ENCODE data around the gene TRIM52. TPM values are rescaled to one million over a fixed set of nuclear protein-coding genes. Genes with fewer than 3 reads are reported as not detected.

TRIM52 gene
- total and polyA plus RNA-seq, 10 of the 15 experiments (the other 5 are each of a cell fraction or from before 2014, with no cell fraction given), result 1.4 to 24.3 (median 8.1) TPM

- TF ChIP-seq USF2 (IDR thresholded peaks at IDR 0.05; ENCODE audit: borderline replicate concordance, low read depth, low read length) (no peak), IRF3 (IDR thresholded peaks at IDR 0.05) (no peak), BMI1 (IDR thresholded peaks at IDR 0.05; ENCODE audit: borderline replicate concordance) (no peak), CBX5 (IDR thresholded peaks at IDR 0.05; ENCODE audit: low read depth) (no peak), ZBTB40 (IDR thresholded peaks at IDR 0.05; ENCODE audit: borderline replicate concordance) (no peak), ATF3 (IDR thresholded peaks at IDR 0.05; ENCODE audit: borderline replicate concordance, extremely low read depth, low read depth, low read length) (no peak), GABPA (IDR thresholded peaks at IDR 0.05; ENCODE audit: low read depth) (no peak), TARDBP (IDR thresholded peaks at IDR 0.05; ENCODE audit: borderline replicate concordance) (no peak), MYC (IDR thresholded peaks at IDR 0.05; ENCODE audit: insufficient read depth, insufficient read length, insufficient replicate concordance, low read length, severe bottlenecking) (no peak), YY1 (IDR thresholded peaks at IDR 0.05; ENCODE audit: low read depth, low read length) (no peak), SKIL (IDR thresholded peaks at IDR 0.05; ENCODE audit: low read depth, poor library complexity, severe bottlenecking) (no peak), SRF (IDR thresholded peaks at IDR 0.05; ENCODE audit: low read depth in 2 of 2, low read length in 2 of 2) (no peak; a peak in 1 of 4 replicates), HCFC1 (IDR thresholded peaks at IDR 0.05; ENCODE audit: low read length) (peak; percentile 16; the same call in 1 of the 2 replicates), SMARCA5 (IDR thresholded peaks at IDR 0.05) (no peak), FOXK2 (IDR thresholded peaks at IDR 0.05) (no peak), FOS (IDR thresholded peaks at IDR 0.05; ENCODE audit: borderline replicate concordance, extremely low read depth, insufficient read length) (no peak), EGR1 (IDR thresholded peaks at IDR 0.05; ENCODE audit: borderline replicate concordance in 1 of 2, low read depth in 2 of 2, low read length in 2 of 2) (no peak), ZNF622 (IDR thresholded peaks at IDR 0.05) (no peak), TCF3 (IDR thresholded peaks at IDR 0.05; ENCODE audit: borderline replicate concordance, insufficient read depth, low read depth, low read length) (no peak), PAX5 (IDR thresholded peaks at IDR 0.05; ENCODE audit: borderline replicate concordance, low read depth, low read length) (no peak), SMAD5 (IDR thresholded peaks at IDR 0.05; ENCODE audit: low read depth) (peak; percentile 54; the same call in 1 of the 2 replicates), RUNX3 (IDR thresholded peaks at IDR 0.05; ENCODE audit: low read length) (peak; percentile 66)
These were observed 542 bp upstream of the TRIM52 start (continued) for GRCh38 chr5:181261320-181262049.

Data from GM12878 (cell line).